ENCODE data around the gene NOS2. TPM values are rescaled to one million over a fixed set of nuclear protein-coding genes. Genes with fewer than 3 reads are reported as not detected.
"Not testable (repeated sequence)": the region's sequence is repeated elsewhere in the genome, so short reads cannot be mapped to it uniquely, and the experiment has no call there.

The NOS2 gene
- total and polyA plus RNA-seq, 3 donors from 2014 or later = 0.53 to 1.4 (median 0.87) TPM

- no peak overlapping the region for H3K27ac ChIP-seq
- no peak overlapping the region for H3K4me3 ChIP-seq
- no peak for TF ChIP-seq POLR2A (IDR thresholded peaks at IDR 0.05)
- no peak for TF ChIP-seq CTCF (IDR thresholded peaks at IDR 0.05)
- DNase-seq = no peak
- H3K27me3 ChIP-seq = no peaks in the 10 kb centered on the region
- no peaks in the 10 kb centered on the region for H3K4me1 ChIP-seq
- no peaks in the 10 kb centered on the region for H3K36me3 ChIP-seq (ENCODE audit: low read depth, missing control alignments)
- WGBS, 2 donors = 88 to 92% methylated on average over 16 to 19 of the region's 19 CpGs
- intact Hi-C loops (cut with DNase I; ENCODE audit: low total_unique reads) = no loop called here
- H3K9me3 ChIP-seq = no peaks in the 10 kb centered on the region
Observed at GRCh38 chr17:27751622-27752490, 48.5 kb downstream of the NOS2 start.

- TF ChIP-seq POLR2A (IDR thresholded peaks at IDR 0.05) (no peak), CTCF (IDR thresholded peaks at IDR 0.05) (no peak)
Observed at GRCh38 chr17:27751166-27751565, 49.2 kb downstream of the NOS2 start.

GRCh38 chr17:27749562-27750150 is 50.7 kb downstream of the NOS2 start:
- H3K4me3 ChIP-seq; H3K27ac ChIP-seq; intact Hi-C loops (cut with DNase I; ENCODE audit: low total_unique reads); H3K27me3 ChIP-seq; H3K4me1 ChIP-seq; DNase-seq; H3K36me3 ChIP-seq (ENCODE audit: low read depth, missing control alignments); H3K9me3 ChIP-seq: not testable (repeated sequence)
- 87 to 94% methylated on average over 15 of the region's 15 CpGs for WGBS, 2 donors

More at GRCh38 chr17:27751166-27751565, 49.2 kb downstream of the NOS2 start:
- no peaks in the 10 kb centered on the region for H3K36me3 ChIP-seq (ENCODE audit: low read depth, missing control alignments)
- no peaks in the 10 kb centered on the region for H3K9me3 ChIP-seq
- H3K4me3 ChIP-seq = no peak overlapping the region
- no peaks in the 10 kb centered on the region for H3K4me1 ChIP-seq
- intact Hi-C loops (cut with DNase I; ENCODE audit: low total_unique reads) = no loop called here
- 75 to 94% methylated on average over 8 of the region's 8 CpGs for WGBS, 2 donors
- H3K27me3 ChIP-seq = no peaks in the 10 kb centered on the region
- H3K27ac ChIP-seq = no peak overlapping the region
- DNase-seq = no peak

GRCh38 chr17:27748360-27748825 is 51.9 kb downstream of the NOS2 start:
- no peaks in the 10 kb centered on the region for H3K27me3 ChIP-seq
- WGBS, 2 donors = 64 to 68% methylated on average over 5 of the region's 5 CpGs
- H3K4me3 ChIP-seq = no peak overlapping the region
- no peaks in the 10 kb centered on the region for H3K9me3 ChIP-seq
- H3K36me3 ChIP-seq (ENCODE audit: low read depth, missing control alignments) = no peaks in the 10 kb centered on the region
- no peak for DNase-seq
- no peaks in the 10 kb centered on the region for H3K4me1 ChIP-seq
- intact Hi-C loops (cut with DNase I; ENCODE audit: low total_unique reads) = no loop called here
- TF ChIP-seq POLR2A (IDR thresholded peaks at IDR 0.05) (no peak), CTCF (IDR thresholded peaks at IDR 0.05) (no peak)
- H3K27ac ChIP-seq = no peak overlapping the region

GRCh38 chr17:27747462-27748359 is 52.6 kb downstream of the NOS2 start:
- TF ChIP-seq CTCF (IDR thresholded peaks at IDR 0.05) (no peak), POLR2A (IDR thresholded peaks at IDR 0.05) (no peak)
- intact Hi-C loops (cut with DNase I; ENCODE audit: low total_unique reads) = no loop called here
- H3K36me3 ChIP-seq (ENCODE audit: low read depth, missing control alignments) = no peaks in the 10 kb centered on the region
- no peak for DNase-seq
- H3K9me3 ChIP-seq = no peaks in the 10 kb centered on the region
- H3K4me1 ChIP-seq = no peaks in the 10 kb centered on the region
- no peaks in the 10 kb centered on the region for H3K27me3 ChIP-seq
- 88 to 93% methylated on average over 13 of the region's 13 CpGs for WGBS, 2 donors
- no peak overlapping the region for H3K4me3 ChIP-seq
- no peak overlapping the region for H3K27ac ChIP-seq
